A673 (cell line): ENCODE measurements around the gene CALN1. TPM values are rescaled to one million over a fixed set of nuclear protein-coding genes. Genes with fewer than 3 reads are reported as not detected.

Experiments
- BruUV-seq: library from RNA; stranded (reverse); fragments of 400-500 nt; replicated peaks from 2 replicates; lab custom pipeline; 2021; lab: Mats Ljungman, UMichigan
- CTCF ChIA-PET: fragments of 300-600 bp; sonication (Branson Sonifier 250); formaldehyde crosslinking; loops from one replicate; lab custom pipeline; 2022; ENCODE audit warnings: antibody characterized with exemption; lab: Charles Lee
- POLR2A ChIA-PET: fragments of 300-600 bp; sonication (Branson Sonifier 250); formaldehyde crosslinking; loops from one replicate; lab custom pipeline; 2022; ENCODE audit warnings: antibody characterized with exemption; ENCODE audit not compliant: low non-redundant PET; lab: Charles Lee
- DNase-seq: peaks from one replicate; pipeline ENCODE4 v3.0.0-alpha.2; 2015; ENCODE audit warnings: low spot score
- H3K27ac ChIP-seq: fragments of 200-600 bp; sonication (generic); 2 replicates; pipeline ENCODE4 v1.5.1; 2016; ENCODE audit warnings: mixed run types, low read depth, mild to moderate bottlenecking, mixed read lengths, antibody characterized with exemption, low read length; ENCODE audit not compliant: poor library complexity, severe bottlenecking
- H3K27me3 ChIP-seq: fragments of 200-600 bp; sonication (generic); replicated peaks from 2 replicates; pipeline ENCODE4 v1.6.1; 2017; ENCODE audit warnings: mixed run types, low read depth, mild to moderate bottlenecking, mixed read lengths, antibody characterized with exemption, low read length; ENCODE audit not compliant: insufficient read depth, poor library complexity
- H3K36me3 ChIP-seq: fragments of 200-600 bp; sonication (generic); 2 replicates; pipeline ENCODE4 v1.6.1; 2016; ENCODE audit warnings: mixed run types, mild to moderate bottlenecking, mixed read lengths, antibody characterized with exemption, low read length; ENCODE audit not compliant: insufficient read depth, poor library complexity, severe bottlenecking
- H3K4me1 ChIP-seq: fragments of 200-600 bp; sonication (generic); 2 replicates; pipeline ENCODE4 v1.6.1; 2017; ENCODE audit warnings: mixed run types, mild to moderate bottlenecking, mixed read lengths, antibody characterized with exemption, low read length; ENCODE audit not compliant: insufficient read depth, poor library complexity, severe bottlenecking
- H3K4me3 ChIP-seq: fragments of 200-600 bp; sonication (generic); 2 replicates; pipeline ENCODE4 v1.5.1; 2016; ENCODE audit warnings: low read depth, mixed run types, mild to moderate bottlenecking, mixed read lengths, low read length; ENCODE audit not compliant: poor library complexity, severe bottlenecking
- H3K9me3 ChIP-seq: fragments of 200-600 bp; sonication (generic); 2 replicates; pipeline ENCODE4 v1.6.1; 2016; ENCODE audit warnings: mixed run types, low read depth, mild to moderate bottlenecking, mixed read lengths, antibody characterized with exemption, low read length; ENCODE audit not compliant: poor library complexity, severe bottlenecking
- CTCF ChIP-seq: fragments of 300-800, 200-600 bp; sonication (generic); conservative IDR thresholded peaks from 2 replicates; pipeline ENCODE4 v1.5.1; 2017; ENCODE audit warnings: low read depth, mild to moderate bottlenecking, antibody characterized with exemption, low read length, moderate library complexity, mixed read lengths
- EZH2 ChIP-seq: fragments of 200-600 bp; sonication (generic); IDR thresholded peaks from 2 replicates; pipeline ENCODE4 v1.6.1; 2017; ENCODE audit warnings: borderline replicate concordance, low read depth, mild to moderate bottlenecking, mixed read lengths, antibody characterized with exemption, low read length; ENCODE audit not compliant: poor library complexity, severe bottlenecking
- intact Hi-C: fragments of 100-400 bp; cut with micrococcal nuclease; formaldehyde crosslinking; loops from one replicate; pipeline ENCODE4 v1.10.0; 2022; ENCODE audit not compliant: unreplicated experiment
- total RNA-seq: library from RNA; stranded (reverse); gene quantifications from 2 replicates; pipeline ENCODE4 v1.2.3, GENCODE V29; 2021

The CALN1 gene
- total RNA-seq, 1 experiment from 2014 or later = not detected

GRCh38 chr7:72163271-72163670, 248.9 kb downstream of the CALN1 start:
- no TSS peak for BruUV-seq
- CTCF ChIA-PET = no interaction called here

GRCh38 chr7:72161534-72161933, 250.6 kb downstream of the CALN1 start:
- Histone ChIP-seq H3K4me3 (no peak overlapping the region), H3K27ac (no peak overlapping the region), H3K9me3 (peaks cover 33% of the 10 kb centered on the region), H3K36me3 (no peaks in the 10 kb centered on the region), H3K4me1 (no peaks in the 10 kb centered on the region), H3K27me3 (no peaks in the 10 kb centered on the region)
- BruUV-seq = no TSS peak
- intact Hi-C loops = no loop called here
- TF ChIP-seq EZH2 = no peak
- TF ChIP-seq CTCF = no peak
- ChIA-PET CTCF (no interaction called here), POLR2A (no interaction called here)
- no peak for DNase-seq

More at GRCh38 chr7:72163271-72163670, 248.9 kb downstream of the CALN1 start:
- Histone ChIP-seq H3K4me3 (no peak overlapping the region), H3K27me3 (no peaks in the 10 kb centered on the region), H3K4me1 (no peaks in the 10 kb centered on the region), H3K9me3 (peaks cover 26% of the 10 kb centered on the region), H3K36me3 (no peaks in the 10 kb centered on the region), H3K27ac (no peak overlapping the region)
- intact Hi-C loops = no loop called here
- POLR2A ChIA-PET = no interaction called here
- DNase-seq = no peak
- TF ChIP-seq CTCF = no peak
- TF ChIP-seq EZH2 = no peak

GRCh38 chr7:72159911-72160310, 252.2 kb downstream of the CALN1 start:
- Histone ChIP-seq H3K27me3 (no peaks in the 10 kb centered on the region), H3K4me3 (no peak overlapping the region), H3K9me3 (peaks cover 29% of the 10 kb centered on the region), H3K27ac (no peak overlapping the region), H3K36me3 (no peaks in the 10 kb centered on the region), H3K4me1 (no peaks in the 10 kb centered on the region)
- DNase-seq = no peak
- no TSS peak for BruUV-seq
- no peak for TF ChIP-seq CTCF
- TF ChIP-seq EZH2 = no peak
- ChIA-PET CTCF (no interaction called here), POLR2A (no interaction called here)
- intact Hi-C loops = no loop called here
